ENCODE results near the gene FGFRL1.

FGFRL1 gene

DNA sequence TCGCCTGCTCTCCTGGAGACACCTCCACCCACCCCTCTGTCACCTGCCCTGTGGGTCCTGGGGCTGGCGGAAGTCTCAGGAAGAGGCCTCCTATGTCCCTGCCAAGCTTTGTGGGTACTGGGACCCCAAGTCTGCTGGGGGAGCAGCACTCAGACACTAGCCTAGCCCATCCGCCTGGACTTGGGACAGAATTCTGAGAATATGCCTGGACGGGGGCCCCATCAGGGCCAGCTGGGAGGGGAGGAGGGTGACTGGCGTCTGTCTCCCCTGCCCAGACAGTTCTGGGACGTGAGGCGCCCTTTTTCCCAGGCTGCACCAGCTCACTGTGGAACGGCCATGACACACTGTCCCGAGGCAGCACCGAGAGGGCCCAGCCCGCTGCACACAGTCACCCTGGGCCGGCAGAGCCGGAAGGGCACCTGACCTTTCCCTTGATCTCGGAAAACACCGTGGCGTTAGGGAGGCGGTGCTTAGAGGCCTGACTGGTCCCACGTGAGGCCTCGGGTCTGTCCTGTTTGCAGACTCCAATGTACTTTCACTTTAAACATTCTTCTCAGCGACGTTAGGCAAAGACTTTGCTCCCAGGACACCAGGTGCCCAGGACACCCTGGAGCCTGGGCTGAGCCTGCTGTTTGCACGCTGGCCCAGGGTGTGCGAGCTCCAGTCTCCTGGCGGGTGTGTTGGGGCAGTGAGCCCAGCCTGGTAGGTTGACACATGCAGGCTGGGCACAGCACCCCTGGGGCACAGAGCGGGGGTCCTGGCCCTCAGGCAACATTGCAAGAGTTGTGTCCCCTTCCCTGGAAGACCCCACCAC lies 18.9 kb upstream of the FGFRL1 start:
- in situ Hi-C loops (cut with HindIII; ENCODE audit: low pct_ligation_motif_present, low sequenced_read_pairs), result no loop called here
- H3K27me3 ChIP-seq (replicated peaks), result peaks cover 19% of the 10 kb centered on the region
- DNase-seq, result no peak
- no peak overlapping the region for H3K4me3 ChIP-seq (ENCODE audit: low read depth, low read length)
- H3K36me3 ChIP-seq (replicated peaks), result peaks cover 4% of the 10 kb centered on the region
- H3K27ac ChIP-seq, result no peak overlapping the region
- TF ChIP-seq, protein P1, sequence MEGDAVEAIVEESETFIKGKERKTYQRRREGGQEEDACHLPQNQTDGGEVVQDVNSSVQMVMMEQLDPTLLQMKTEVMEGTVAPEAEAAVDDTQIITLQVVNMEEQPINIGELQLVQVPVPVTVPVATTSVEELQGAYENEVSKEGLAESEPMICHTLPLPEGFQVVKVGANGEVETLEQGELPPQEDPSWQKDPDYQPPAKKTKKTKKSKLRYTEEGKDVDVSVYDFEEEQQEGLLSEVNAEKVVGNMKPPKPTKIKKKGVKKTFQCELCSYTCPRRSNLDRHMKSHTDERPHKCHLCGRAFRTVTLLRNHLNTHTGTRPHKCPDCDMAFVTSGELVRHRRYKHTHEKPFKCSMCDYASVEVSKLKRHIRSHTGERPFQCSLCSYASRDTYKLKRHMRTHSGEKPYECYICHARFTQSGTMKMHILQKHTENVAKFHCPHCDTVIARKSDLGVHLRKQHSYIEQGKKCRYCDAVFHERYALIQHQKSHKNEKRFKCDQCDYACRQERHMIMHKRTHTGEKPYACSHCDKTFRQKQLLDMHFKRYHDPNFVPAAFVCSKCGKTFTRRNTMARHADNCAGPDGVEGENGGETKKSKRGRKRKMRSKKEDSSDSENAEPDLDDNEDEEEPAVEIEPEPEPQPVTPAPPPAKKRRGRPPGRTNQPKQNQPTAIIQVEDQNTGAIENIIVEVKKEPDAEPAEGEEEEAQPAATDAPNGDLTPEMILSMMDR (IDR thresholded peaks at IDR 0.05; ENCODE audit: low read depth, low read length, missing control alignments), result no peak

DNA sequence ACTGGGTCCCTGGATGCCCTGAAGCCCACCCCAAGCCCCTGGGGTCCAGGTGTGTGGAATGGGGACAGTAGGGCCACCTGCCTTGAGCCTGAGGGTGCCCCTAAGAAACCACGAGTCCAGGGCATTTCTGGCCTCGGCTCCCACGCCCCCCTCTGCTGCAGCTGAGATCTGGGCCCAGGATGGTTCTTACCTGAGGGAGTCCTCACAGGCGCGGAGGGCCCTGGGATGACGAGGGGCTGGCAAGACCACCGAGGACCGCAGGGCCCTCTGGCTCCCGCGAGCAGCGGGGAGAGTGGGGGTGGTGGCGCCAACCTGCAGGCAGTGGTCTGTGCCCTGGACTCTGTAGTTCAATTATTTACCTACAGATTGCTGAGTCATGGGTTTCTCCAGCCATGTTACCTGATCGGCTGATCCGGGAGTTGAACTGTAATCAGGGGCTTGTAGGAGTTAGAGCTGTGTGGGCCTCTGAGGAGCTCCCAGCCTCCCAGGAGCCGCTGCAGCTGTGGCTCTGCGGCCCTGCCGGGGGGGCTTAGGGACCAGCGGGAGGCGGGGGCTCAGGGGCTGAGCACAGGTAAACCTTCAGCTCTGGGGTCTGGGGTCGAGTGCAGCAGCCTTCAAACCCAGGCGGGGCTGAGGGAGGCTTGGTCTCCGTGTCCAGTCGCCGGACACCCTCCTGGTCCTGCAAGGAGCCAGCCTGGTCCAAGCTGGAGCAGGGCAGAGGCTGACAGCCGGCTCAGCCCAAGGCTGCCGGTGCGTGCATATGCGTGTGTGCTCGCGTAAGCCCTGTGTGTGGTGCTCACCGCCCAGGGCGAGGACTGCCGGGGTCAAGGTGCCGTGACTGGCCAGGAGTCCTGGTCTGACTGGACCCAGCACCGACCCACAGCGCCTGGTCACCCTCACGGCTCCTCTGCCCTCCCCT lies 18.1 kb upstream of the FGFRL1 start, which contains the start of gene SLC26A1:
SLC26A1 (minus strand) TSS at position 294 of the 919 bp plus-strand sequence. CDS start 1,701 bp downstream, outside the sequence.
- in situ Hi-C loops (cut with HindIII; ENCODE audit: low pct_ligation_motif_present, low sequenced_read_pairs), result no loop called here
- H3K36me3 ChIP-seq (replicated peaks), result peaks cover 4% of the 10 kb centered on the region
- no peak within 1 kb of the TSS for H3K27ac ChIP-seq
- no peak for DNase-seq
- peaks cover 27% of the 10 kb centered on the region for H3K27me3 ChIP-seq (replicated peaks)
- TF ChIP-seq, protein P1 (IDR thresholded peaks at IDR 0.05; ENCODE audit: low read depth, low read length, missing control alignments), result no peak
- H3K4me3 ChIP-seq (ENCODE audit: low read depth, low read length), result no peak within 1 kb of the TSS

DNA sequence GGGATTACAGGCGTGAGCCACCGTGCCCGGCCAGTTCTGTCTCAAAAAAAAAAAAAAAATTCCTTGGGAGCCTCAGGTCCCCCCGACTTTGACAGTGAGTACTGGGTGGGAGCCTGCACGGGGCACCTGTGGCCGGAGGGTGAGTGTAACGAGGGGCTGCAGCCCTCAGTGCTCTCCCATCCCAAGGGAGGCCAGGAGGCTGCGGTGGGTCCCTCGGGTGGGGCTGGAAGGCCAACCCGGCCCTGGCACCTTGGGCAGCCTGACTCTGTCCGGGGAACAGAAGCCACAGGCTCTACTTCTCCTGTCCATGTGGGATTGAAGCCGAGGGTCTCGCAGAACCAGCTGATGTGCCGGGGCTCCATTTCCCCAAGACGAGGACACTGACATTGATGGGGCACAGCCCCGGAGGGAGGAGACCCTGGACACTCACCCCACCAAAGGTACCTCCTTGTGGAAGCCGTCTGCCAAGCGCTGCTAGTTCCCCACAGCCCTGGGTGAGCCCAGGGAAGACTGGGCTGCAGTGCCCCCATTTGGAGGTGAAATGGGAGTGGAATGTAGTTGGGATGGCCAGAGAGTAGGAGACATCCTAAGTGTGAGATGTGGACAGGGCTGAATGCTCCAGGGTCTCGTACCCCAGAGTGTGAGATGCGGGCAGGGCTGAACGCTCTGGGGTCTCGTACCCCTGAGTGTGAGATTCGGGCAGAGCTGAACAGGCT lies 16.0 kb upstream of the FGFRL1 start:
- no peak overlapping the region for H3K27ac ChIP-seq
- in situ Hi-C loops (cut with HindIII; ENCODE audit: low pct_ligation_motif_present, low sequenced_read_pairs), result no loop called here
- no peak for DNase-seq
- TF ChIP-seq, protein P1 (IDR thresholded peaks at IDR 0.05; ENCODE audit: low read depth, low read length, missing control alignments), result no peak
- no peak overlapping the region for H3K4me3 ChIP-seq (ENCODE audit: low read depth, low read length)
- peaks cover 31% of the 10 kb centered on the region for H3K27me3 ChIP-seq (replicated peaks)
- peaks cover under 1% of the 10 kb centered on the region for H3K36me3 ChIP-seq (replicated peaks)

DNA sequence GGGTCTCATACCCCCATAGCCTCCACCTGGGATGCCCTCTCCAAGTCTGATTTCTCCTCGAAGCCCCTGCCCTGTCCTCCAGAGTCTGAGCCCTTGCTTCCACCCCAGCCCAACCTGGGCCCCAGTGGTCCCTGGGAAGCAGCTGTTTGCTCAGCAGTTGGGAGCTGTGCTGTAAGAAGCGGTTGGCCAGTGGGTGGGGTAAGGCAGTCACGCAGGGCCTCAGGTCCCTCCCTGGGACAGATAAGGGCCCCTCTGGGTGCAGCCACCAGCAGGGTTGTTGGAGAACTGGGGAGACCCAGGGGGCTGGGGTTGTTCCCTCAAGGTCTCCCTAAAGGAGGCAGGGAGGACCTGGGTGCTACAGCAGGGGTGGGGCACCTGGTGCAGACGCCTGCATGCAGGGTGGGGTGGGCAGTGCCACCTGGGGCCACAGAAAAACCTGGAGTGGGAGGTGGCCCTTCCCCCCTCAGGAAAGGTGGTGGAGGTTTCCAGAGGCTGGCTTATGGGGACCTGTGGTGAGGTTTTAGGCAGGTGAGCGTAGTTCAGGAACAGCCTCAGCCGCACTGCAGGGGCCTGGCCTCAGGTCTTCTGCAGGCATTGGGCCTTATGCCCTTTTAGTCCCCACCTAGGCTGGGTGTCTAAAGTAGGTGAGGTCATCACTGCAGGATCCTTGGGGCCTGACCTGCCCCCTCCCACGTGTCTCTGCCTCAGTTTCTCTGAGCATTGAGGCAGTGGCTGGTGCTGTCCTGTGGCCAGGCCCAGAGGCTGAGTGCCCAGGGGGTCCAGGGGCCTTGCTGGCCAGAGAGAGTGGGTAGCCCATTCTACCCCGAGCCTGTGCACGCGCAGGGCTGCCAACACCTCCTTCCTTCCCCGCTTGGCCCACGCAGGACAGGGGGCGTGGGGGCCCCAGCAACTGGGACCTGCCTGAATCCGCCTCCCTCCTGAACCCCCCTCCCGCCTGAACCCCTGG lies 15.1 kb upstream of the FGFRL1 start:
- Histone ChIP-seq H3K27me3 (replicated peaks) (peaks cover 37% of the 10 kb centered on the region), H3K27ac (no peak overlapping the region), H3K36me3 (replicated peaks) (no peaks in the 10 kb centered on the region), H3K4me3 (ENCODE audit: low read depth, low read length) (no peak overlapping the region)
- no peak for DNase-seq
- TF ChIP-seq, protein P1 (IDR thresholded peaks at IDR 0.05; ENCODE audit: low read depth, low read length, missing control alignments), result no peak
- in situ Hi-C loops (cut with HindIII; ENCODE audit: low pct_ligation_motif_present, low sequenced_read_pairs), result no loop called here

DNA sequence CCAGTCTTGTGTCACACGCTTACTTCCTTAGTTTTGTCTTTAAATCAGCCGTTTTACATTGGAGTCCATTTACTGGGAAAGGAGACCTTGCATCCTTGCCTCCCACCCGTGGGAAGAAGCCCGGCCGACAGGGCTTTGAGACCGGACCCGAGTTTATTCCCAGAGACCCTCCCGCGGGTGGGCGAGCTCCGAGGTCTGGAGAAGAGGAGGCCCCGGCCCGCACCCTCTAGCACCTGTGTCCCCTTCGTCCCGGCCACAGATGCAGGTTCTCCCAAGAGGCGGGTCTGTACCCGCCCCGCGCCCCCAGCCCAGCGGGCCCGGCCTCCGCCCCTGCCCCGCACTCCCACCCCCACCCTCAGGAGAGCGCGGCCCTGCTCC lies 14.4 kb upstream of the FGFRL1 start:
- in situ Hi-C loops (cut with HindIII; ENCODE audit: low pct_ligation_motif_present, low sequenced_read_pairs), result no loop called here
- H3K27ac ChIP-seq, result no peak overlapping the region
- no peak for DNase-seq
- peaks cover 44% of the 10 kb centered on the region for H3K27me3 ChIP-seq (replicated peaks)
- H3K36me3 ChIP-seq (replicated peaks), result no peaks in the 10 kb centered on the region
- TF ChIP-seq, protein P1 (IDR thresholded peaks at IDR 0.05; ENCODE audit: low read depth, low read length, missing control alignments), result no peak
- no peak overlapping the region for H3K4me3 ChIP-seq (ENCODE audit: low read depth, low read length)

Data from brain microvascular endothelial cell (primary cell).